ENCODE measurements around the gene LSS. TPM values are rescaled to one million over a fixed set of nuclear protein-coding genes. Genes with fewer than 3 reads are reported as not detected.

Gene LSS
- total and polyA plus RNA-seq, 2 experiments from 2014 or later: 55.0 to 237 TPM

- TF ChIP-seq ZNF462 (CRISPR knock-in tag; IDR thresholded peaks at IDR 0.05) (no peak), EZH2phosphoT487 (IDR thresholded peaks at IDR 0.05; ENCODE audit: unreplicated experiment) (no peak), JUNB (IDR thresholded peaks at IDR 0.05; ENCODE audit: unreplicated experiment) (no peak)
Measured at GRCh38 chr21:46214478-46215340, 13.9 kb downstream of the LSS start (continued).

GRCh38 chr21:46213620-46214286 lies 14.8 kb downstream of the LSS start:
- Histone ChIP-seq H3K27me3 (ENCODE audit: insufficient read depth) (no peaks in the 10 kb centered on the region), H3K27ac (ENCODE audit: low read depth) (no peak overlapping the region), H4K20me1 (replicated peaks; ENCODE audit: insufficient read depth) (peaks cover 9% of the 10 kb centered on the region), H3K4me1 (ENCODE audit: insufficient read depth) (no peaks in the 10 kb centered on the region), H2AFZ (no peak overlapping the region), H3K4me2 (no peak overlapping the region), H3K79me2 (replicated peaks; ENCODE audit: insufficient read depth) (peaks cover 24% of the 10 kb centered on the region; the same call in 1 of the 2 replicates), H3K9me2 (ENCODE audit: insufficient read depth) (no peaks in the 10 kb centered on the region), H3K4me3 (no peak overlapping the region), H3F3A (replicated peaks; ENCODE audit: low read depth) (no peaks in the 10 kb centered on the region), H3K36me3 (ENCODE audit: insufficient read depth) (peaks cover 5% of the 10 kb centered on the region; the same call in 1 of the 2 replicates)
- H3K4me3 Mint-ChIP-seq: no peak overlapping the region
- no peak for DNase-seq (ENCODE audit: low spot score)
- no peaks in the 10 kb centered on the region; the same call in 1 of the 3 replicates for H3K4me1 Mint-ChIP-seq
- peaks cover 15% of the 10 kb centered on the region for H3K36me3 Mint-ChIP-seq (ENCODE audit: low read depth)
- H3K9me3 Mint-ChIP-seq: no peaks in the 10 kb centered on the region
- H3K27ac Mint-ChIP-seq: peak overlapping the region; percentile 52; the same call in 1 of the 2 replicates
- ATAC-seq: no peak
- H3K27me3 Mint-ChIP-seq (ENCODE audit: insufficient read depth, low read depth, poor library complexity): peaks cover 8% of the 10 kb centered on the region
- TF ChIP-seq POLR2AphosphoS5 (IDR thresholded peaks at IDR 0.05; ENCODE audit: low read depth) (no peak), NANOG (IDR thresholded peaks at IDR 0.05; ENCODE audit: borderline replicate concordance) (no peak), CTCF (conservative IDR thresholded peaks at IDR 0.05; ENCODE audit: low read depth in 2 of 2) (no peak), ZNF114 (CRISPR knock-in tag; IDR thresholded peaks at IDR 0.05) (no peak), CREB1 (CRISPR knock-in tag; IDR thresholded peaks at IDR 0.05; ENCODE audit: low read depth) (no peak), STAT1 (IDR thresholded peaks at IDR 0.05; ENCODE audit: unreplicated experiment) (no peak), ETS1 (IDR thresholded peaks at IDR 0.05) (no peak), EZH2phosphoT487 (IDR thresholded peaks at IDR 0.05; ENCODE audit: unreplicated experiment) (no peak)
